SU-DHL-6 (cell line): Measurements from ENCODE around the gene CHSY3.

Experiments used
- H2AFZ ChIP-seq: fragments of 200-600 bp; sonication (generic); 2 replicates; pipeline ENCODE4 v1.6.1; 2014; ENCODE audit warnings: low read depth, mild to moderate bottlenecking, moderate library complexity, mixed read lengths, antibody characterized with exemption, low read length; ENCODE audit not compliant: severe bottlenecking
- H3F3A ChIP-seq: fragments of 200-600 bp; shearing (Covaris generic); 2 replicates; pipeline ENCODE4 v1.6.0; 2016; ENCODE audit warnings: antibody characterized with exemption, mild to moderate bottlenecking; ENCODE audit not compliant: insufficient read depth
- H3K27ac ChIP-seq: fragments of 200-600 bp; sonication (generic); 2 replicates; pipeline ENCODE4 v1.5.1; 2016; ENCODE audit warnings: low read depth, mild to moderate bottlenecking, low read length, moderate library complexity, mixed read lengths
- H3K27me3 ChIP-seq: fragments of 200-600 bp; sonication (generic), shearing (Covaris generic); 2 replicates; pipeline ENCODE4 v1.6.0; 2014; ENCODE audit warnings: mild to moderate bottlenecking, low read length
- H3K36me3 ChIP-seq: fragments of 200-600 bp; sonication (generic); 2 replicates; pipeline ENCODE4 v1.6.1; 2014; ENCODE audit warnings: mild to moderate bottlenecking, low read length, mixed read lengths
- H3K4me2 ChIP-seq: fragments of 300-600, 200-600 bp; shearing (Covaris generic), sonication (generic); 2 replicates; pipeline ENCODE4 v1.6.0; 2014; ENCODE audit warnings: low read length, low read depth, mild to moderate bottlenecking; ENCODE audit not compliant: poor library complexity, severe bottlenecking
- H3K4me3 ChIP-seq: fragments of 200-600 bp; sonication (generic); 2 replicates; pipeline ENCODE4 v1.5.1; 2014; ENCODE audit warnings: antibody characterized with exemption, low read length, mild to moderate bottlenecking, mixed read lengths; ENCODE audit not compliant: insufficient read depth, poor library complexity, severe bottlenecking
- H3K79me2 ChIP-seq: fragments of 200-600 bp; sonication (generic); 2 replicates; pipeline ENCODE4 v1.6.1; 2014; ENCODE audit warnings: mild to moderate bottlenecking, low read length, moderate library complexity; ENCODE audit not compliant: insufficient read depth
- H3K9ac ChIP-seq: fragments of 200-600 bp; sonication (generic); 2 replicates; pipeline ENCODE4 v1.7.0; 2014; ENCODE audit warnings: mild to moderate bottlenecking, low read length
- H3K9me2 ChIP-seq: fragments of 200-600 bp; sonication (generic); replicated peaks from 2 replicates; pipeline ENCODE4 v1.6.1; 2014; ENCODE audit warnings: low read length; ENCODE audit not compliant: insufficient read depth
- H3K9me3 ChIP-seq: fragments of 200-600 bp; sonication (generic); 2 replicates; pipeline ENCODE4 v1.6.1; 2014; ENCODE audit warnings: low read length, mixed read lengths; ENCODE audit not compliant: insufficient read depth
- H4K20me1 ChIP-seq: fragments of 200-600 bp; sonication (generic); 2 replicates; pipeline ENCODE4 v1.6.1; 2014; ENCODE audit warnings: low read depth, mild to moderate bottlenecking, antibody characterized with exemption, low read length, moderate library complexity, mixed read lengths
- EZH2phosphoT487 ChIP-seq: fragments of 200-600 bp; sonication (generic), shearing (Covaris generic); conservative IDR thresholded peaks from 2 replicates; pipeline ENCODE4 v1.6.1; 2018; ENCODE audit warnings: mild to moderate bottlenecking, antibody characterized with exemption, low read length, moderate library complexity, mixed read lengths
- TF ChIP-seq, protein P1 (sequence below): fragments of 200-600 bp; sonication (generic); IDR thresholded peaks from one replicate; pipeline ENCODE4 v1.5.1; 2017; ENCODE audit warnings: antibody characterized with exemption, mild to moderate bottlenecking, low read length, moderate library complexity; ENCODE audit not compliant: insufficient read depth, poor library complexity, severe bottlenecking

The CHSY3 gene

DNA sequence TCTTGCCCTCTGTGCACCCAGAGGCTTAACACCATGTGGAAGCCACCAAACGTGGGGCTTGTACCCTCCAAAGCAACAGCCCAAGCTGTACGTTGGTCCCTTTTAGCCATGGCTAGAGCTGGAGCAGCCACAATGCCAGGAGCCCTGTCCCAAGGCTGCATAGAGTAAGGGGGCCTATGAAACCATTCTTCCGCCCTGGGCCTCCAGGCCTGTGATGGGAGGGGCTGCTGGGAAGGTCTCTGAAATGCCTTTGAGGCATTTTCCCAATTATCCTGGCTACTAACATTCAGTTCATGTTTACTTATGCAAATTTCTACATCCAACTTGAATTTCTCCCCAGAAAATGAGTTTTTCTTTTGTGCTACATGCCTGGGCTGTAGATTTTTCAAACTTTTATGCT is 33.8 kb downstream of the CHSY3 start:
- Histone ChIP-seq H3K36me3 (no peaks in the 10 kb centered on the region), H3K9ac (no peak overlapping the region), H3K9me2 (no peaks in the 10 kb centered on the region), H4K20me1 (no peaks in the 10 kb centered on the region), H3K27me3 (no peaks in the 10 kb centered on the region), H3K27ac (no peak overlapping the region), H2AFZ (no peak overlapping the region), H3K79me2 (no peaks in the 10 kb centered on the region), H3K9me3 (no peaks in the 10 kb centered on the region), H3K4me3 (no peak overlapping the region), H3K4me2 (no peak overlapping the region), H3F3A (no peaks in the 10 kb centered on the region)
- no peak for TF ChIP-seq EZH2phosphoT487
- TF ChIP-seq, protein P1, sequence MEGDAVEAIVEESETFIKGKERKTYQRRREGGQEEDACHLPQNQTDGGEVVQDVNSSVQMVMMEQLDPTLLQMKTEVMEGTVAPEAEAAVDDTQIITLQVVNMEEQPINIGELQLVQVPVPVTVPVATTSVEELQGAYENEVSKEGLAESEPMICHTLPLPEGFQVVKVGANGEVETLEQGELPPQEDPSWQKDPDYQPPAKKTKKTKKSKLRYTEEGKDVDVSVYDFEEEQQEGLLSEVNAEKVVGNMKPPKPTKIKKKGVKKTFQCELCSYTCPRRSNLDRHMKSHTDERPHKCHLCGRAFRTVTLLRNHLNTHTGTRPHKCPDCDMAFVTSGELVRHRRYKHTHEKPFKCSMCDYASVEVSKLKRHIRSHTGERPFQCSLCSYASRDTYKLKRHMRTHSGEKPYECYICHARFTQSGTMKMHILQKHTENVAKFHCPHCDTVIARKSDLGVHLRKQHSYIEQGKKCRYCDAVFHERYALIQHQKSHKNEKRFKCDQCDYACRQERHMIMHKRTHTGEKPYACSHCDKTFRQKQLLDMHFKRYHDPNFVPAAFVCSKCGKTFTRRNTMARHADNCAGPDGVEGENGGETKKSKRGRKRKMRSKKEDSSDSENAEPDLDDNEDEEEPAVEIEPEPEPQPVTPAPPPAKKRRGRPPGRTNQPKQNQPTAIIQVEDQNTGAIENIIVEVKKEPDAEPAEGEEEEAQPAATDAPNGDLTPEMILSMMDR = no peak

DNA sequence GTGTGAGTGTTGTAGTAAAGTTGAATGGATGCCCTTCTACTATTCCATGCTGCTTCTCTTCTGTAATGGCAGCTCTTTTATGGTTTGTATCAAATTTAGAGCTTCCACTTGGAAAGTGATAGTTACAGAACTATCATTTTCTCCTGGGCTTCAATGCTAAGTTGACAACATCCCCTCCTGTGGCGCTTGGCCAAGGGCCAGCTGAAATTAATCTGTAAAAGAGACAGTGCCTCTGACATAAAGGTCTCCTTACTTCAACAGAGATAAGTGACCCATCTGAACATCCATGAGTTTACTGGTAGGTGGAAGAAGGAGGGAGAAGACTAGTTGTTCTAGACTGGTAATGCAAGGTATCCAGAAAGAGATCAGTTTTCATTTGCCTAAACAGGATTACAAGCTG is 39.7 kb downstream of the CHSY3 start:
- Histone ChIP-seq H3K27me3 (no peaks in the 10 kb centered on the region), H4K20me1 (no peaks in the 10 kb centered on the region), H3K79me2 (no peaks in the 10 kb centered on the region), H3K9me3 (no peaks in the 10 kb centered on the region), H3K9ac (no peak overlapping the region), H3K36me3 (no peaks in the 10 kb centered on the region), H3K9me2 (no peaks in the 10 kb centered on the region), H2AFZ (no peak overlapping the region), H3K4me2 (no peak overlapping the region), H3F3A (no peaks in the 10 kb centered on the region), H3K27ac (no peak overlapping the region), H3K4me3 (no peak overlapping the region)
- TF ChIP-seq, protein P1 = no peak
- TF ChIP-seq EZH2phosphoT487 = no peak

DNA sequence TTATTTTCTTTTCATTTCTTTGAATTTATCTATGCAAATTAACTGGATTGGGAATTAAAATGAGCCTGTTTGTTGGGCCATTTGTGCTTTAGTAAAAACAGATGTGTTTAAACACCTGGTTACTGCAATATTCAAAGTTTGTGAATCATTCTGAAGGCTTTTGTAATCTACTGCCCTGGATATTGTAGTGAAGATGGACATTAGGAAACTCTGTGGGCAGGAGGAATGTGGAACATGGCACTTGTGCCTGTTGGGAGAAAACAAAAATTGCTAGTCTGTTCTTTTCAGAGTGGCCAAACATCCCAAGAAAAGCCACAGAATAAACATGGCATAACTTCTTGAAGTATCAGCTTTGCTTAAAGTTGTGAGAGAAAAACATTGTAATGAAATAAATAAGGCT is 40.8 kb downstream of the CHSY3 start:
- Histone ChIP-seq H3F3A (no peaks in the 10 kb centered on the region), H3K27ac (no peak overlapping the region), H3K27me3 (no peaks in the 10 kb centered on the region), H3K9me2 (no peaks in the 10 kb centered on the region), H3K4me3 (no peak overlapping the region), H4K20me1 (no peaks in the 10 kb centered on the region), H2AFZ (no peak overlapping the region), H3K36me3 (no peaks in the 10 kb centered on the region), H3K79me2 (no peaks in the 10 kb centered on the region), H3K9me3 (no peaks in the 10 kb centered on the region), H3K4me2 (no peak overlapping the region), H3K9ac (no peak overlapping the region)
- TF ChIP-seq, protein P1 = no peak
- TF ChIP-seq EZH2phosphoT487 = no peak

DNA sequence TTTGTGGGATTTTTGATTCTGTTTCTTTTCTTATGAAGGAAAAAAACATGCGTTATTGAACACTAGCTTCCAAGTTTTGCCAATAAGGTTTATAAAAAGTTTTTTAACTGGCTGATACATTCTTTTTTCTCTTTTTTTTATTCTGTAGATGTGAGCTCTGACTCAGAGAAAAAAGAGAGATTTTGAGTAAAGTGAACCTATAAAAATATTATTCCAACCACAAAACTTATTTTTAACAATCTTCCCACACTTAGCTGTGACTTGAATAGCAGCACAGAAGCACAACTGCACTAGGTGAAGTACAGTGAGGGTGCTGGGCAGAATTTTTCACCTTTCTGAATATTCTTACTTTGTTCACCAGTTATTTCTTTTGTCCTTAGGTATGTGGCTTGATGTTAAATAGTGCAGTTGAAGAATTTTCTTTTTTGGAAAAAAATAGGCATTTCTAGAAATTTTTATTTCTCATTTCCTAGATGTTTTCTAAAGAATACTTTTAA is 41.6 kb downstream of the CHSY3 start:
- H2AFZ ChIP-seq = no peak overlapping the region
- no peak overlapping the region for H3K4me2 ChIP-seq
- no peaks in the 10 kb centered on the region for H3K27me3 ChIP-seq
- H3F3A ChIP-seq = no peaks in the 10 kb centered on the region
- H4K20me1 ChIP-seq = no peaks in the 10 kb centered on the region
- no peaks in the 10 kb centered on the region for H3K9me2 ChIP-seq
- TF ChIP-seq, protein P1 = no peak
- TF ChIP-seq EZH2phosphoT487 = no peak
- H3K36me3 ChIP-seq = no peaks in the 10 kb centered on the region
- no peaks in the 10 kb centered on the region for H3K9me3 ChIP-seq
- no peak overlapping the region for H3K4me3 ChIP-seq
- H3K27ac ChIP-seq = no peak overlapping the region
- no peaks in the 10 kb centered on the region for H3K79me2 ChIP-seq
- no peak overlapping the region for H3K9ac ChIP-seq
